AG08395 (cell line): Measurements from ENCODE around the gene RGL4.

Source experiments
- DNase-seq: peaks from one replicate; pipeline ENCODE4 v3.0.0; 2012; ENCODE audit warnings: mixed read lengths, low spot score

The RGL4 gene

GRCh38 chr22:23743303-23743705 is 52.5 kb downstream of the RGL4 start:
- no peak for DNase-seq

GRCh38 chr22:23744001-23744400 is 53.2 kb downstream of the RGL4 start:
- no peak for DNase-seq

- DNase-seq, result no peak
These were observed 53.7 kb downstream of the RGL4 start for GRCh38 chr22:23744485-23744884.

- no peak for DNase-seq
These were observed 55.0 kb downstream of the RGL4 start for GRCh38 chr22:23745791-23746190.
